Stimulated activated CD8-positive, alpha-beta memory T cell treated with anti-CD3 and anti-CD28 coated beads, Interleukin-2, amount 100 ng/mL, for 48 hours (primary cell): ENCODE results near the gene HYPK.
"Not testable (repeated sequence)": the region's sequence is repeated elsewhere in the genome, so short reads cannot be mapped to it uniquely, and the experiment has no call there.

Source experiments
- DNase-seq, 2 donors: peaks; one replicate each; pipeline ENCODE4 v3.0.0-alpha.2; 2020; ENCODE audit warnings: low read depth in 2 of 2

HYPK gene

GRCh38 chr15:43795197-43795596, 5.2 kb upstream of the HYPK start:
- DNase-seq, result no peak

GRCh38 chr15:43795997-43796396, 4.4 kb upstream of the HYPK start:
- DNase-seq, result no peak

GRCh38 chr15:43796566-43796965, 3.8 kb upstream of the HYPK start:
- no peak for DNase-seq

GRCh38 chr15:43799209-43799944, 1.0 kb upstream of the HYPK start:
- no peak for DNase-seq

GRCh38 chr15:43799945-43800285, 484 bp upstream of the HYPK start, which contains the start of gene SERINC4:
Gene SERINC4, minus strand, starts transcription at chr15:43800220. Its CDS starts 234 bp downstream, at chr15:43799986.
- DNase-seq, result no peak

- DNase-seq, result not testable (repeated sequence)
Observed at GRCh38 chr15:43802676-43803075, 2.3 kb downstream of the HYPK start.

GRCh38 chr15:43808435-43808950, 8.1 kb downstream of the HYPK start:
- DNase-seq, result no peak

GRCh38 chr15:43808960-43809678, 8.7 kb downstream of the HYPK start:
- no peak for DNase-seq

- not testable (repeated sequence) for DNase-seq
Observed at GRCh38 chr15:43815064-43815463, 14.7 kb downstream of the HYPK start.

- no peak for DNase-seq
Observed at GRCh38 chr15:43821505-43821904, 21.1 kb downstream of the HYPK start.

- peak; percentile 80 to 86 for DNase-seq
Observed at GRCh38 chr15:43824302-43825246, 24.2 kb downstream of the HYPK start, which contains the start of gene MFAP1. Gene MFAP1, minus strand, starts transcription at chr15:43824690. Its CDS starts 121 bp downstream, at chr15:43824569.

GRCh38 chr15:43825305-43825704, 24.9 kb downstream of the HYPK start:
- DNase-seq, result not testable (repeated sequence)

- DNase-seq, result no peak
Observed at GRCh38 chr15:43826029-43826507, 25.7 kb downstream of the HYPK start.

- DNase-seq, result peak; percentile 78 to 82
Observed at GRCh38 chr15:43826508-43827341, 26.3 kb downstream of the HYPK start, which contains the start of gene WDR76. Gene WDR76, plus strand, starts transcription at chr15:43827002. Its CDS starts 31 bp downstream, at chr15:43827033.

GRCh38 chr15:43828061-43828657, 27.8 kb downstream of the HYPK start:
- no peak for DNase-seq

GRCh38 chr15:43829951-43830540, 29.6 kb downstream of the HYPK start:
- not testable (repeated sequence) for DNase-seq

GRCh38 chr15:43830691-43831275, 30.4 kb downstream of the HYPK start:
- DNase-seq, result not testable (repeated sequence)

GRCh38 chr15:43831519-43832052, 31.2 kb downstream of the HYPK start:
- not testable (repeated sequence) for DNase-seq

GRCh38 chr15:43832485-43832884, 32.1 kb downstream of the HYPK start:
- not testable (repeated sequence) for DNase-seq
